Measurements from ENCODE around the gene IFIT3. TPM values are rescaled to one million over a fixed set of nuclear protein-coding genes. Genes with fewer than 3 reads are reported as not detected.

IFIT3 gene
- total and polyA plus RNA-seq, 9 of the 15 experiments (the other 6 are each of a cell fraction or from before 2014, with no cell fraction given): 0.23 to 2.2 (median 0.77) TPM

DNA sequence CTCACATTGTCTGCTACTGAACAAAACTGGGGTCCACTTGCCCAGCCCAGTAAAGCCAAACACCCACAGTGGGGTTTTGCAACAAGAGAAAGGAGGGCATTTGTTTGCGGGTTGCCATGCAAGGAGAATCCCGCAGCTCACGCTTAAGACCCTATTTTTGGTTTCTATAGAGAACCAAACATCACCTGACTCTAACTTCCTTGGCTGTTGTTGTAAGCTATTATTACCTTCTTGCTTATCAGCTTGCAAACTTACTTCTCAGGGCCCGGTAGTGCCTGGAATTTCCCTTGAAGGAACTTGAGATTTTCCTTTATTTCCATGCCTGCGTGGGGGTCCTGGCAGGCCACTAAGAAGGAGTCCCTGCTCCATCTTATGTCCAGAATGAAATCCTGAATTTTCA is 20.7 kb downstream of the IFIT3 start:
- ChIA-PET POLR2A (interaction anchor here (0.7 kb wide), 1 partner anchor 24 kb away, joined by 3 read pairs; no protein-coding TSS in a partner anchor), CTCF (ENCODE audit: low intra/inter-chr PET ratio) (no interaction called here)
- 66% methylated on average over 5 of the region's 5 CpGs for WGBS (ENCODE audit: insufficient coverage, low coverage, missing lambda C conversion rate)
- Histone ChIP-seq H3K27me3 (ENCODE audit: control insufficient read depth in 2 of 2, insufficient read depth in 2 of 2, low read length in 2 of 2) (no peaks in the 10 kb centered on the region), H3K9me3 (replicated peaks; ENCODE audit: control insufficient read depth, insufficient read depth, low read depth, low read length) (no peaks in the 10 kb centered on the region; the same call in 1 of the 2 replicates), H3K4me2 (ENCODE audit: insufficient read depth, low read length) (no peak overlapping the region), H3K79me2 (ENCODE audit: control insufficient read depth, insufficient read depth, low read length) (no peaks in the 10 kb centered on the region), H4K20me1 (replicated peaks; ENCODE audit: control insufficient read depth, insufficient read depth, low read length) (no peaks in the 10 kb centered on the region), H3K9ac (ENCODE audit: insufficient read depth in 1 of 2, low read depth in 2 of 2, low read length in 2 of 2) (no peak overlapping the region), H3K36me3 (ENCODE audit: control insufficient read depth, insufficient read depth, low read length) (no peaks in the 10 kb centered on the region), H3K4me1 (replicated peaks in 1 of 2; ENCODE audit: control insufficient read depth in 2 of 2, insufficient read depth in 2 of 2, low read length in 2 of 2) (peaks cover 5 to 28% of the 10 kb centered on the region in 2 experiments; a peak in 4 of 5 replicates), H3K4me3 (no peak overlapping the region), H3K27ac (ENCODE audit: extremely low read depth, low read depth, low read length) (no peak overlapping the region), H2AFZ (ENCODE audit: low read depth, low read length) (no peak overlapping the region), H3K9me1 (ENCODE audit: control insufficient read depth, insufficient read depth, low read length) (no peaks in the 10 kb centered on the region)
- DNase-seq (ENCODE audit: extremely low read depth in 1 of 4, low spot score in 3 of 4) (no peak), ATAC-seq (no peak), FAIRE-seq (no peak)
- BruUV-seq (replicated peaks): no TSS peak
- TF ChIP-seq PTBP1 (IDR thresholded peaks at IDR 0.05; ENCODE audit: low read depth, low read length) (no peak), CC2D1A (IDR thresholded peaks at IDR 0.05) (no peak), RBM34 (IDR thresholded peaks at IDR 0.05; ENCODE audit: borderline replicate concordance, insufficient read depth, low read length) (no peak), BCL6 (CRISPR knock-in tag; IDR thresholded peaks at IDR 0.05) (no peak), LARP7 (IDR thresholded peaks at IDR 0.05) (no peak), TAF15 (IDR thresholded peaks at IDR 0.05; ENCODE audit: low read depth, low read length) (no peak), COPS2 (conservative IDR thresholded peaks at IDR 0.05) (no peak)
- TF ChIP-seq, protein P1, sequence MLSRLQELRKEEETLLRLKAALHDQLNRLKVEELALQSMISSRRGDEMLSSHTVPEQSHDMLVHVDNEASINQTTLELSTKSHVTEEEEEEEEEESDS (CRISPR knock-in tag; IDR thresholded peaks at IDR 0.05): no peak
- TF ChIP-seq, protein P2, sequence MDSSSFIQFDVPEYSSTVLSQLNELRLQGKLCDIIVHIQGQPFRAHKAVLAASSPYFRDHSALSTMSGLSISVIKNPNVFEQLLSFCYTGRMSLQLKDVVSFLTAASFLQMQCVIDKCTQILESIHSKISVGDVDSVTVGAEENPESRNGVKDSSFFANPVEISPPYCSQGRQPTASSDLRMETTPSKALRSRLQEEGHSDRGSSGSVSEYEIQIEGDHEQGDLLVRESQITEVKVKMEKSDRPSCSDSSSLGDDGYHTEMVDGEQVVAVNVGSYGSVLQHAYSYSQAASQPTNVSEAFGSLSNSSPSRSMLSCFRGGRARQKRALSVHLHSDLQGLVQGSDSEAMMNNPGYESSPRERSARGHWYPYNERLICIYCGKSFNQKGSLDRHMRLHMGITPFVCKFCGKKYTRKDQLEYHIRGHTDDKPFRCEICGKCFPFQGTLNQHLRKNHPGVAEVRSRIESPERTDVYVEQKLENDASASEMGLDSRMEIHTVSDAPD (CRISPR knock-in tag; IDR thresholded peaks at IDR 0.05): no peak
- TF ChIP-seq, protein P3, sequence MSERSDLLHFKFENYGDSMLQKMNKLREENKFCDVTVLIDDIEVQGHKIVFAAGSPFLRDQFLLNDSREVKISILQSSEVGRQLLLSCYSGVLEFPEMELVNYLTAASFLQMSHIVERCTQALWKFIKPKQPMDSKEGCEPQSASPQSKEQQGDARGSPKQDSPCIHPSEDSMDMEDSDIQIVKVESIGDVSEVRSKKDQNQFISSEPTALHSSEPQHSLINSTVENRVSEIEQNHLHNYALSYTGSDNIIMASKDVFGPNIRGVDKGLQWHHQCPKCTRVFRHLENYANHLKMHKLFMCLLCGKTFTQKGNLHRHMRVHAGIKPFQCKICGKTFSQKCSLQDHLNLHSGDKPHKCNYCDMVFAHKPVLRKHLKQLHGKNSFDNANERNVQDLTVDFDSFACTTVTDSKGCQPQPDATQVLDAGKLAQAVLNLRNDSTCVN (CRISPR knock-in tag; IDR thresholded peaks at IDR 0.05): no peak
- TF ChIP-seq, protein P4, sequence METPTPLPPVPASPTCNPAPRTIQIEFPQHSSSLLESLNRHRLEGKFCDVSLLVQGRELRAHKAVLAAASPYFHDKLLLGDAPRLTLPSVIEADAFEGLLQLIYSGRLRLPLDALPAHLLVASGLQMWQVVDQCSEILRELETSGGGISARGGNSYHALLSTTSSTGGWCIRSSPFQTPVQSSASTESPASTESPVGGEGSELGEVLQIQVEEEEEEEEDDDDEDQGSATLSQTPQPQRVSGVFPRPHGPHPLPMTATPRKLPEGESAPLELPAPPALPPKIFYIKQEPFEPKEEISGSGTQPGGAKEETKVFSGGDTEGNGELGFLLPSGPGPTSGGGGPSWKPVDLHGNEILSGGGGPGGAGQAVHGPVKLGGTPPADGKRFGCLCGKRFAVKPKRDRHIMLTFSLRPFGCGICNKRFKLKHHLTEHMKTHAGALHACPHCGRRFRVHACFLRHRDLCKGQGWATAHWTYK (CRISPR knock-in tag; IDR thresholded peaks at IDR 0.05): no peak
- intact Hi-C loops (cut with micrococcal nuclease): no loop called here
- in situ Hi-C loops (cut with MboI): no loop called here

All from K562 (cell line).